ENCODE data around the gene DUS1L. TPM values are rescaled to one million over a fixed set of nuclear protein-coding genes. Genes with fewer than 3 reads are reported as not detected.

The DUS1L gene
- total and polyA plus RNA-seq, 2 experiments from 2014 or later, result 66.0 to 122 TPM

- peaks cover 7% of the 10 kb centered on the region; the same call in 1 of the 2 replicates for H3F3A ChIP-seq (replicated peaks; ENCODE audit: low read depth)
- no peak overlapping the region for H3K4me3 ChIP-seq
- peaks cover 4% of the 10 kb centered on the region for H3K36me3 Mint-ChIP-seq (ENCODE audit: low read depth)
- no peaks in the 10 kb centered on the region for H3K36me3 ChIP-seq (ENCODE audit: insufficient read depth)
- no peaks in the 10 kb centered on the region for H3K9me2 ChIP-seq (ENCODE audit: insufficient read depth)
- peaks cover 7% of the 10 kb centered on the region for H3K27me3 Mint-ChIP-seq (ENCODE audit: insufficient read depth, low read depth, poor library complexity)
- H3K79me2 ChIP-seq (replicated peaks; ENCODE audit: insufficient read depth), result no peaks in the 10 kb centered on the region
- TF ChIP-seq NANOG (IDR thresholded peaks at IDR 0.05; ENCODE audit: borderline replicate concordance), result no peak
- H3K27ac ChIP-seq (ENCODE audit: low read depth), result no peak overlapping the region
- no peaks in the 10 kb centered on the region for H3K4me1 ChIP-seq (ENCODE audit: insufficient read depth)
- peaks cover 4% of the 10 kb centered on the region; the same call in 2 of the 3 replicates for H3K4me1 Mint-ChIP-seq
- ATAC-seq (no peak), DNase-seq (ENCODE audit: low spot score) (no peak)
- H3K27ac Mint-ChIP-seq, result no peak overlapping the region
- no peaks in the 10 kb centered on the region for H3K27me3 ChIP-seq (ENCODE audit: insufficient read depth)
- no peaks in the 10 kb centered on the region for H4K20me1 ChIP-seq (replicated peaks; ENCODE audit: insufficient read depth)
- no peaks in the 10 kb centered on the region for H3K9me3 Mint-ChIP-seq
- no peak overlapping the region for H3K4me2 ChIP-seq
- H3K4me3 Mint-ChIP-seq, result no peak overlapping the region
- no peak overlapping the region for H2AFZ ChIP-seq
These were observed 2.6 kb downstream of the DUS1L start for GRCh38 chr17:82062984-82063368.

- Histone ChIP-seq H3K4me1 (ENCODE audit: insufficient read depth) (no peaks in the 10 kb centered on the region), H4K20me1 (replicated peaks; ENCODE audit: insufficient read depth) (no peaks in the 10 kb centered on the region), H3K4me3 (no peak overlapping the region), H2AFZ (no peak overlapping the region), H3K27ac (ENCODE audit: low read depth) (no peak overlapping the region), H3K79me2 (replicated peaks; ENCODE audit: insufficient read depth) (no peaks in the 10 kb centered on the region), H3K36me3 (ENCODE audit: insufficient read depth) (no peaks in the 10 kb centered on the region), H3F3A (replicated peaks; ENCODE audit: low read depth) (peaks cover 7% of the 10 kb centered on the region; the same call in 1 of the 2 replicates), H3K27me3 (ENCODE audit: insufficient read depth) (no peaks in the 10 kb centered on the region), H3K9me2 (ENCODE audit: insufficient read depth) (no peaks in the 10 kb centered on the region), H3K4me2 (no peak overlapping the region)
- no peak for TF ChIP-seq NANOG (IDR thresholded peaks at IDR 0.05; ENCODE audit: borderline replicate concordance)
- peak in 1 of 2 experiments; percentile 16; a peak in 1 of 4 replicates for TF ChIP-seq CTCF (conservative IDR thresholded peaks at IDR 0.05; ENCODE audit: low read depth in 2 of 2)
- TF ChIP-seq ZNF114 (CRISPR knock-in tag; IDR thresholded peaks at IDR 0.05), result no peak
- DNase-seq (ENCODE audit: low spot score) (peak; percentile 20), ATAC-seq (no peak)
- Mint-ChIP-seq H3K4me3 (no peak overlapping the region), H3K27me3 (ENCODE audit: insufficient read depth, low read depth, poor library complexity) (peaks cover 10% of the 10 kb centered on the region), H3K27ac (no peak overlapping the region), H3K4me1 (peaks cover 4% of the 10 kb centered on the region; the same call in 2 of the 3 replicates), H3K36me3 (ENCODE audit: low read depth) (peaks cover 8% of the 10 kb centered on the region), H3K9me3 (no peaks in the 10 kb centered on the region)
These were observed 3.3 kb downstream of the DUS1L start for GRCh38 chr17:82062076-82062983.

GRCh38 chr17:82061047-82061925 lies 4.3 kb downstream of the DUS1L start:
- Mint-ChIP-seq H3K4me3 (no peak overlapping the region), H3K4me1 (peaks cover 2% of the 10 kb centered on the region; the same call in 2 of the 3 replicates), H3K9me3 (no peaks in the 10 kb centered on the region), H3K27ac (no peak overlapping the region), H3K36me3 (ENCODE audit: low read depth) (peaks cover 11% of the 10 kb centered on the region), H3K27me3 (ENCODE audit: insufficient read depth, low read depth, poor library complexity) (peaks cover 10% of the 10 kb centered on the region)
- DNase-seq (ENCODE audit: low spot score), result peak; percentile 0
- Histone ChIP-seq H3K27me3 (ENCODE audit: insufficient read depth) (no peaks in the 10 kb centered on the region), H3K4me1 (ENCODE audit: insufficient read depth) (no peaks in the 10 kb centered on the region), H3K9me2 (ENCODE audit: insufficient read depth) (no peaks in the 10 kb centered on the region), H3K79me2 (replicated peaks; ENCODE audit: insufficient read depth) (no peaks in the 10 kb centered on the region), H2AFZ (no peak overlapping the region), H3K4me3 (no peak overlapping the region), H3K4me2 (no peak overlapping the region), H3K27ac (ENCODE audit: low read depth) (0 out of 2 replicates have a peak overlapping the region, but pooled peaks have one; percentile 14), H3F3A (replicated peaks; ENCODE audit: low read depth) (peaks cover 5% of the 10 kb centered on the region; the same call in 1 of the 2 replicates), H4K20me1 (replicated peaks; ENCODE audit: insufficient read depth) (no peaks in the 10 kb centered on the region), H3K36me3 (ENCODE audit: insufficient read depth) (0 out of 2 replicates have a peak, but pooled peaks cover under 1% of the 10 kb centered on the region)
- ATAC-seq, result no peak
- TF ChIP-seq EZH2phosphoT487 (IDR thresholded peaks at IDR 0.05; ENCODE audit: unreplicated experiment), result no peak
- TF ChIP-seq STAT1 (IDR thresholded peaks at IDR 0.05; ENCODE audit: unreplicated experiment), result no peak
- TF ChIP-seq ZNF331 (CRISPR knock-in tag; IDR thresholded peaks at IDR 0.05; ENCODE audit: low read depth), result no peak
- TF ChIP-seq NANOG (IDR thresholded peaks at IDR 0.05; ENCODE audit: borderline replicate concordance), result no peak

Measured in GM23338 (cell line).